HG03378 (cell line): ENCODE data around the gene ANK2.
"Not testable (repeated sequence)": the region's sequence is repeated elsewhere in the genome, so short reads cannot be mapped to it uniquely, and the experiment has no call there.

ENCODE experiments used
- ATAC-seq: cut with Tn5 transposase; IDR thresholded peaks from one replicate; pipeline ENCODE4 v1.9.1; 2021; ENCODE audit warnings: mild to moderate bottlenecking, moderate library complexity; ENCODE audit not compliant: unreplicated experiment

ANK2 gene

DNA sequence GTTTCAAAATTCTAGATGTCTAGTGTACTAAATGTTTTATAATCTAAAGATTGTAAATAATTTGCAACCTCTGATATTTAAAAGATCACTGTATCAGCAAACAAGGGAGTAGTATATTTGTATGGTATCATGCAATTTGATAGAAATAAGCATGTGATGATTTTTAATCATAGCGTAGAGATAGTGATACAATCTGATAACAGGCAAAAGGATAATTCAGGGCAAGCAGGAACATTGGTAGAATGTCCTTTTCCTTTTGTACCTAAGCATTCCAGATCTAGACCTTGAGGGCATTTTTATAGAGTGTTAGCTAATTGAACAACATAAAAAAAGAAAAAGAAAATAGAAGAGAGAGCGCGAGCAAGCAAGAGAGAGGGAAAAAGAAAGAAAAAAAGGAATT is 1.4 kb downstream of the ANK2 start:
- no peak for ATAC-seq

DNA sequence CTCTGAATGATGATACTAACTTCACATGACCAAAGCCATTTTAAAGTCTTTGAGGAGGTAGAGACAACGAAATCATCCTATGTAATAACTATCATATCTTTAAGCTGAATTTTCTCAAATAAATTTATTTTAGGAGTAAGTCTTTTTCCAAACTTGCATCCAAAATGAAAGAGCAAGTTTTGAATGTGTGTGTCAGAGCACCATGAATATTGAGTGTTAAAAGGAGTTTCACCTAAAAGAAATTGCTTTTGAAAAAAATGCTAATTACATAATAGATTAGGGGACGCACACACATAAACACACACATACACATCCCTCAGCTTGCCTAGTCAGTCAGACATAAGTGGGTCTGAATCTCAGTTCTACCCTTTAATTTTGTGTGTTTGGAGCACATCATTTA is 1.9 kb downstream of the ANK2 start:
- no peak for ATAC-seq

GRCh38 chr4:113052379-113052951 is 3.0 kb downstream of the ANK2 start:
- ATAC-seq, result peak; percentile 80

DNA sequence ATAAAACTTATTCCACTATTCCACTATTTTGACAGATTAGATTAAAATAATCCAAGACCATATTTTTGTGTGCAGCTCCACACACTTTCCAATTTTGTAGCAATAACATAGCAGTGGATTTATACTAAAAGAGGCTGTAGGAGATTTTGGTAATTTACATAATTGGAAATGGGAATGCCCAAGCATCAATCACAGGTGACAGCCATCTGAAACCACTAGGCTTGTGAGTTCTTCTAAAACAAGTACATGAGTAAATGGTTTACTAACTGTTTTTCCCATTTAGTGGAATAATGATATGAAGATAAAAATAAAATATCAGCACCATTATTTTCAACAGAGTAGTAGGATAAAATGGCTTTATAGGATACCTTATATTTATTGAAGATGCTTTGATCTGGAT is 4.4 kb downstream of the ANK2 start:
- ATAC-seq, result no peak

GRCh38 chr4:113056318-113056717 is 6.9 kb downstream of the ANK2 start:
- no peak for ATAC-seq

GRCh38 chr4:113057891-113058290 is 8.4 kb downstream of the ANK2 start:
- no peak for ATAC-seq

DNA sequence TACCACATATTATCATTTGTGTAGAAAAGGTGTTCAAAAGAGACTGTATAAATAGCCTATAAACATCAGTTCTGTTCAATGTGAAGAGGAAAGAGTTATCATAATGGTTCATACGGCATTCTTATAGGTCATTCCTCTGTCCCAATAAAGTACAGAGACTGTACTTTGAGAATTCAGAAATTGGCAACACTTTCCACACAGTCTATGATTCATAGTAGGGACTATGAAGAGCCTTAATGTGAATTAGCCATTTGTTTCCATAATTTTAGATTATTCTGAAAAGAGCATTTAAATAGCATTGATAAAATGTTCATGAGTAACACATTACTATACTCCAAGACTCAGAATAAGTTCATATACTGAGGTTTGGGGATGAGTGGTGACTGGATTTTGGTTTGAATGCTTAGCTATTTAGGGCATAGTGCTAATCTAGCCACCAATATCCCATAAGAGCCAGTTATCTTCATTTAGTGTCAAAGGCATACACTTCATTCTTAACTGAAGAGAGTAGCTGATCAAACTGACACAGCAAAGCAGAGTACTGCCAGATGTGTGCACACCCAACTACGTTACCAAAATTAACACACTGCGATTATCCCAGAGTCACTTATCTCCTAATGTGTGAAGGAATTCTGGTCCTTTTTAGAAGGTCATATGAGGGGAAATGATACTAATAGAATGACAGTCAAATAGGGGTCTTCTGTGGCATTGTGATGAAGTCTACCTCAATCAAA is 10.2 kb downstream of the ANK2 start:
- no peak for ATAC-seq

DNA sequence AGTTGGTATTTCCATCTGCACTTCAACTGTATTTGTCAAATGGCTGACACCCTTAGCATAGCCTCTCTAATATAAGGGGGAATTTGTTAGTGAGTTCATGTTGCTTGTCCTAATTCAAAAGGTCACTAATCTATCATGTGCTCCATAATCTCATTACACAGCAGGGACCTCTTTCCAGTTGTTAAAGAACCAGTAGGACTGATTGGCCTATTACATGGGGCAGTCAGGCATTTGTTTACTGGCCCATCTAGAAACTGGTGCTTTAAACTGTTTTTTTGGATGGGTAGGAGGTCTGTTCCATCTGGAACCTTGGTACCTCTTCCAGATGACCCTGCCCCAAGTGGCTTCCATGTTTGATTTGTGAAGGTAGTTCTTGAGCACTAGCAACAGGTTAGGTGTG is 11.4 kb downstream of the ANK2 start:
- no peak for ATAC-seq

DNA sequence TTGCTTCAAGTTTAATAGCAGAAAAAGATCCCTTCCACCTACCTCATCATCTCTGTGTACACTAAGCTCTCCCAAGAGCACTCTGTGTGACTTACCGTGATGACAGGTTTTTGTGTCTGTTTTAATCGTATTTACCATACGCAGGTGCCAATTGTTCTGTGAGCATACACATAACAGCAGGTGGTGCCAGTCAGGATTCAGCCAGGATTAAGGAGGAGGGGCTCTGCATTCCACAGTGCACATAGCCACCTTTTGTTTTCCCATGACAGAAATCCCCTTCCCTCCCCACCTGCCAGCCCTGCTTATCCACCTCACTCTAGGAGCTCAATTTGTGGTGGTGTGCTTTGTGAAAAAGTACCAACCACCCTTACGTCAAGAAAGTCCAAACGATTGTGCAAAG is 14.8 kb downstream of the ANK2 start:
- ATAC-seq, result no peak

- no peak for ATAC-seq
Observed at GRCh38 chr4:113065629-113066028, 16.2 kb downstream of the ANK2 start.

DNA sequence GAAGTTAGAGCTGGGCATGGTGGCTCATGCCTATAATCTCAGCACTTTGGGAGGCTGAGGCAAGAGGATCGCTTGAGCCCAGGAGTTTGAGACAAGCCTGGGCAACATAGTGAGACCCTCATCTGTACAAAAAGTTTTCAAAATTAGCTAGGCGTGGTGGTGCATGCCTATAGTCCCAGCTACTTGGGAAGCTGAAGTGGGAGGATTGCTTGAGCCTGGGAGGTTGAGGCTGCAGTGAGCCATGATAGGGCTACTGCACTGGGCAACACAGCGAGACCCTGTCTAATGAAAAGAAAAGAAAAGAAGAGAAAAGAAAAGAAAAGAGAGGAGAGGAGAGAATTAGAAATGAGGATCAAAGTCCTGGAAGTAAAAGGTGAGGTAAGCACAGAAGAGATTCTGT is 19.3 kb downstream of the ANK2 start:
- not testable (repeated sequence) for ATAC-seq

- ATAC-seq, result no peak
Observed at GRCh38 chr4:113069212-113069892, 19.9 kb downstream of the ANK2 start.

DNA sequence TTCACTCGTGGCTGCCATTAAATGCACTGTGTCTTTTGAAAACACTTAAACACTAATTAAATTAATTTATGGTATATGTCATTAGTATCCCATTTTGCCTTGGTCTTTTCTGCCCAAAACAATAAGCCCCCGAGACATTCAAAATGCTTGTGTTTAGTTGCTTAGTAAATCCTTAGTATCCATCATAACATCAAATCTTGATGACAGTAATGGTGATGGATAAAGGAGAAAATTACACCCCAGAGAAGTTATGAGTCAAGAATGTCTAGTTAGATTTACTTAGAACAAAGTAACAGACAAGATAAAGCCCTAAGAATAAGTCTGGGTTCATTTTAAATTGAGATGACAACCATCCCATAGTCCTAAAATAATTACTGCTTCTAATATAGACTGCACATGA is 21.3 kb downstream of the ANK2 start:
- ATAC-seq, result no peak

- no peak for ATAC-seq
Observed at GRCh38 chr4:113071274-113071673, 21.8 kb downstream of the ANK2 start.

GRCh38 chr4:113071805-113072204 is 22.4 kb downstream of the ANK2 start:
- ATAC-seq, result no peak

DNA sequence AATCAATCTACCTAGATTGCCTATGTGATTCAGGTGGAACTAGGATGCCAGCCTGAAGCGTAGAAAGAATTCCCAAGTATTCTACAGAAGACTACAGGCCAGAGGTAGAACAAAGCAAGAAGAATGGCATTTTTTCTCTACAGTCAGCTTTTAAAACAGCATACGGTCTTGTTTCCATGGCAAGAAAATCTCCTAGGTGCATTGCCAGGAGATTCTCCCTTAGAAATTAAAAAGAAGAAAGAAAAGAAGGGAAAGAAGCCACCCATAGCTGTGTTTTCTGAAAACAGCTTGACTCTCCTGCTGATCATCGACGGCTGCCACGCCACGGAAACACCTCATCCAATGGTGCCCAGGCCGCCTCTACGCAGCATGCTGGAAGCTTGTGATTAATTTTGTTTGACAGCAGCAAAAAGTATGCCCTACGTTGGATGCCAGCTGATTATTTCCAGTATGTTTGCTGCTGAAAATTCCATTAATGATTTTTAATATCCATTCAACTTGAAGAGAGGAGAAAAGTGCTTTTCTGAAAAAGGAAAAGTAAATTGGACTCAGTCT is 24.1 kb downstream of the ANK2 start:
- no peak for ATAC-seq

GRCh38 chr4:113077575-113077974 is 28.1 kb downstream of the ANK2 start:
- ATAC-seq, result no peak

- no peak for ATAC-seq
Observed at GRCh38 chr4:113078066-113078465, 28.6 kb downstream of the ANK2 start.

DNA sequence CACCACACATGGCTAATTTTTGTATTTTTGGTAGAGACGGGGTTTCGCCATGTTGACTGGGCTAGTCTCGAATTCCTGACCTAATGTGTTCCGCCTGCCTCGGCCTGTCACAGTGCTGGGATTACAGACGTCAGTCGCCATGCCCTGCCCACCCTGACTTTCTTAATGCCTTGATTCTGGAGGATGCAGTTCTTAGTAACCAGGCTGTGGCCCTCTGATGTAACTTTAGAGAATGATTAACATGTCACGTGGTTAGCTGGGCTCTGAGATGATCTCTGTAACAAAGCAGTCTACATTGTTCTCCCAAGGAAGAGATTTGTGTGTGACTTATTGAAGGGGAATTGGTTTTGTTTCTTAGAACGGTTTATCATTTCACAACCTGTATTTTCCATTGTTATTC is 30.6 kb downstream of the ANK2 start:
- peak; percentile 85 for ATAC-seq

- no peak for ATAC-seq
Observed at GRCh38 chr4:113080624-113081023, 31.2 kb downstream of the ANK2 start.

DNA sequence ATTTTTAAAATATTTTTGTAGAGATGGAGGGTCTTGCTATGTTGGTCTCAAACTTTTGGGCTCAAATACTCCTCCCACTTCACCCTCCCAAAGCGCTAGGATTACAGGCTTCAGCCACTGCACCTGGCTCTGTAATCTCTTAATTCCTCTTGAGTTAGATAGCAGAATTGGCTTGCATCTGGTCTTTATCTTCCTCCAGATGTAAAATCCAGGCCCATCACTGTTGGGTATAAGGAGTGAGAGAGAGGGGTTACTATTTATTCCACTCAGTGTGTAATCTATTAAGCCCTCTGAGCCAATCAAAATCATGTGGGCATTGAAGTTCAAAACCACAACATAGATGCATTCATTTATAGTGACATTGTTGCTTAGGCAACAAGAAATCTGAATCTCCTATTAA is 33.9 kb downstream of the ANK2 start:
- no peak for ATAC-seq

DNA sequence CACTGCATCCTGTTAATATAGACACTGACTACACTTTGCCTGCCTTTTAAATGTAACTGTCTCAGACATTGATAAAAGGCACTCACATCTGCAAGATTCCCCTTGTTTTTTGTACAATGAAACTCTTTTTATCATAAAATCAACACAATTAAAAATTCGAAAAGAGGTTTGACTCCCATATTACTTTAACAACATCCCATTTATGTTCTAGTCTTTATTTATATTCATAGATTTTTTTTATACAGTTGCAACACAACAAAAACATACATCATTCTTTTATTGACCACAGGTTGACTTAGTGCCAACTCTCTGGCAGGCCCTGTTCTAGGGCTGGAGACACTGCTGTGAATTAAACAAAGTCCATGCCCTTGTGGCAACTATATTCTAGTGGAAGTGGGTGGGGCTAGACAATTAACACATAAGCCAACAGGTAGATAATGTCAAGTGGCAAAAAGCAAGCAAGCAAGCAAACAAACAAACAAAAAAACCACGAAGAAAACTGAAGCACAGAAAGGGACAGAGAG is 36.8 kb downstream of the ANK2 start:
- ATAC-seq, result no peak
